Smooth muscle cell (in vitro differentiated cells): ENCODE results near the gene MCM6. TPM values are rescaled to one million over a fixed set of nuclear protein-coding genes. Genes with fewer than 3 reads are reported as not detected.

Experiments
- DNase-seq: peaks from one replicate; lab custom pipeline; 2025; ENCODE audit not compliant: unreplicated experiment; lab: John Stamatoyannopoulos, UW
- H2AFZ ChIP-seq: fragments of 200-600 bp; sonication (generic); 2 replicates; pipeline ENCODE4 v1.6.0; 2016; ENCODE audit warnings: antibody characterized with exemption, low read depth, mild to moderate bottlenecking
- H3F3A ChIP-seq: fragments of 200-600 bp; sonication (generic); 2 replicates; pipeline ENCODE4 v1.6.0; 2017; ENCODE audit warnings: antibody characterized with exemption, low read depth
- H3K27ac ChIP-seq: fragments of 200-600 bp; sonication (generic); 2 replicates; pipeline ENCODE4 v1.5.1; 2016; ENCODE audit warnings: low read depth, mild to moderate bottlenecking
- H3K27me3 ChIP-seq: fragments of 200-600 bp; sonication (generic); 2 replicates; pipeline ENCODE4 v1.6.1; 2016; ENCODE audit warnings: low read depth, mild to moderate bottlenecking
- H3K36me3 ChIP-seq: fragments of 200-600 bp; sonication (generic); 2 replicates; pipeline ENCODE4 v1.5.1; 2016; ENCODE audit warnings: low read depth
- H3K4me1 ChIP-seq: fragments of 200-600 bp; sonication (generic); 2 replicates; pipeline ENCODE4 v1.5.1; 2016; ENCODE audit warnings: low read depth
- H3K4me2 ChIP-seq: fragments of 200-600 bp; sonication (generic); 2 replicates; pipeline ENCODE4 v1.6.0; 2016; ENCODE audit warnings: mild to moderate bottlenecking
- H3K4me3 ChIP-seq: fragments of 200-600 bp; sonication (generic); 2 replicates; pipeline ENCODE4 v1.5.1; 2016; ENCODE audit warnings: mild to moderate bottlenecking
- H3K79me2 ChIP-seq: fragments of 200-600 bp; sonication (generic); 2 replicates; pipeline ENCODE4 v1.6.0; 2016; ENCODE audit warnings: low read depth, mild to moderate bottlenecking
- H3K9ac ChIP-seq: fragments of 200-600 bp; sonication (generic); 2 replicates; pipeline ENCODE4 v1.6.0; 2016; ENCODE audit warnings: low read depth
- H3K9me3 ChIP-seq: fragments of 200-600 bp; sonication (generic); replicated peaks from 2 replicates; pipeline ENCODE4 v1.5.1; 2016; ENCODE audit warnings: low read depth
- H4K20me1 ChIP-seq: fragments of 200-600 bp; sonication (generic); 2 replicates; pipeline ENCODE4 v1.6.0; 2016; ENCODE audit warnings: low read depth
- CTCF ChIP-seq: fragments of 200-600 bp; sonication (generic); IDR thresholded peaks from 2 replicates; pipeline ENCODE4 v1.5.1; 2017; ENCODE audit warnings: borderline replicate concordance, mild to moderate bottlenecking, antibody characterized with exemption; ENCODE audit not compliant: insufficient read depth, poor library complexity, severe bottlenecking
- WGBS: methylation state at CpG from one replicate; pipeline ENCODE4 v1.1.7; 2016; ENCODE audit warnings: low lambda C conversion rate; 5-methylcytosine and 5-hydroxymethylcytosine counted together
- polyA plus RNA-seq: library from polyadenylated mRNA; unstranded; fragments of >200 nt; fragmentation: Nextera tagmentation; extraction: Ambion mirVana; gene quantifications from 2 replicates; pipeline ENCODE4 v1.2.1, GENCODE V29; 2016
- total RNA-seq: library from RNA; depleted of rRNA; stranded (reverse); fragments of >200 nt; gene quantifications from 2 replicates; pipeline ENCODE4 v1.2.3, GENCODE V29; 2014

MCM6 gene
- total and polyA plus RNA-seq, 2 experiments from 2014 or later, result 17.3 to 19.0 TPM

GRCh38 chr2:135845997-135846396 is 30.2 kb downstream of the MCM6 start:
- no peak for TF ChIP-seq CTCF
- H3K27ac ChIP-seq, result no peak overlapping the region
- peaks cover 3% of the 10 kb centered on the region for H3K36me3 ChIP-seq

GRCh38 chr2:135845257-135845656 is 31.0 kb downstream of the MCM6 start:
- 96% methylated on average over 3 of the region's 3 CpGs for WGBS
- TF ChIP-seq CTCF, result no peak
- H3K79me2 ChIP-seq, result no peaks in the 10 kb centered on the region
- no peaks in the 10 kb centered on the region for H3K27me3 ChIP-seq
- no peak for DNase-seq
- H3K4me1 ChIP-seq, result no peaks in the 10 kb centered on the region
- no peak overlapping the region for H3K4me2 ChIP-seq
- H3K9me3 ChIP-seq, result no peaks in the 10 kb centered on the region
- H3K27ac ChIP-seq, result no peak overlapping the region
- no peak overlapping the region for H3K4me3 ChIP-seq
- no peaks in the 10 kb centered on the region for H3F3A ChIP-seq
- peaks cover 3% of the 10 kb centered on the region for H3K36me3 ChIP-seq
- no peak overlapping the region for H3K9ac ChIP-seq
- H2AFZ ChIP-seq, result no peak overlapping the region
- no peaks in the 10 kb centered on the region for H4K20me1 ChIP-seq

More at GRCh38 chr2:135845997-135846396, 30.2 kb downstream of the MCM6 start:
- H3K4me1 ChIP-seq, result no peaks in the 10 kb centered on the region
- no peaks in the 10 kb centered on the region for H3K9me3 ChIP-seq
- no peaks in the 10 kb centered on the region for H4K20me1 ChIP-seq
- no peaks in the 10 kb centered on the region for H3K79me2 ChIP-seq
- no peak overlapping the region for H3K4me3 ChIP-seq
- no peak overlapping the region for H3K4me2 ChIP-seq
- H3K27me3 ChIP-seq, result no peaks in the 10 kb centered on the region
- H2AFZ ChIP-seq, result no peak overlapping the region
- no peak overlapping the region for H3K9ac ChIP-seq
- no peak for DNase-seq
- 95% methylated on average over 5 of the region's 5 CpGs for WGBS
- no peaks in the 10 kb centered on the region for H3F3A ChIP-seq

GRCh38 chr2:135844301-135844895 is 31.8 kb downstream of the MCM6 start:
- H2AFZ ChIP-seq, result no peak overlapping the region
- H3K36me3 ChIP-seq, result peaks cover 3% of the 10 kb centered on the region
- no peaks in the 10 kb centered on the region for H3K4me1 ChIP-seq
- no peaks in the 10 kb centered on the region for H3K9me3 ChIP-seq
- no peak overlapping the region for H3K4me2 ChIP-seq
- DNase-seq, result no peak
- no peaks in the 10 kb centered on the region for H3F3A ChIP-seq
- WGBS, result 66% methylated on average over 12 of the region's 12 CpGs
- H3K4me3 ChIP-seq, result no peak overlapping the region
- H3K27ac ChIP-seq, result no peak overlapping the region
- H3K9ac ChIP-seq, result no peak overlapping the region
- no peaks in the 10 kb centered on the region for H4K20me1 ChIP-seq
- no peaks in the 10 kb centered on the region for H3K79me2 ChIP-seq
- TF ChIP-seq CTCF, result no peak
- H3K27me3 ChIP-seq, result no peaks in the 10 kb centered on the region

- TF ChIP-seq CTCF, result no peak
- Histone ChIP-seq H3K4me2 (no peak overlapping the region), H3K4me3 (no peak overlapping the region), H3F3A (no peaks in the 10 kb centered on the region), H2AFZ (no peak overlapping the region), H3K36me3 (no peaks in the 10 kb centered on the region), H3K27me3 (no peaks in the 10 kb centered on the region), H3K9me3 (no peaks in the 10 kb centered on the region), H4K20me1 (no peaks in the 10 kb centered on the region), H3K4me1 (no peaks in the 10 kb centered on the region), H3K79me2 (no peaks in the 10 kb centered on the region), H3K27ac (no peak overlapping the region), H3K9ac (no peak overlapping the region)
- DNase-seq, result no peak
- 91% methylated on average over 3 of the region's 3 CpGs for WGBS
These were observed 32.6 kb downstream of the MCM6 start for GRCh38 chr2:135843671-135844070.
